Endodermal cell (in vitro differentiated cells): Measurements from ENCODE around the gene SS18L1. TPM values are rescaled to one million over a fixed set of nuclear protein-coding genes. Genes with fewer than 3 reads are reported as not detected.

Experiments
- DNase-seq: peaks from one replicate; pipeline ENCODE4 v3.0.0-alpha.2; 2017
- H3K27ac ChIP-seq: 2 replicates; pipeline ENCODE4 v1.5.1; 2013; ENCODE audit warnings: mild to moderate bottlenecking, low read depth, low read length, moderate library complexity
- H3K27me3 ChIP-seq: 2 replicates; pipeline ENCODE4 v1.6.1; 2013; ENCODE audit warnings: mild to moderate bottlenecking, low read length, moderate library complexity; ENCODE audit not compliant: insufficient read depth, control insufficient read depth, poor library complexity, severe bottlenecking
- H3K36me3 ChIP-seq: 2 replicates; pipeline ENCODE4 v1.7.0; 2013; ENCODE audit warnings: mild to moderate bottlenecking, low read length, moderate library complexity; ENCODE audit not compliant: control insufficient read depth, insufficient read depth
- H3K4me1 ChIP-seq: one replicate; pipeline ENCODE4 v1.7.0; 2013; ENCODE audit warnings: low read length; ENCODE audit not compliant: control insufficient read depth, insufficient read depth
- H3K4me3 ChIP-seq: 2 replicates; pipeline ENCODE4 v1.5.1; 2013; ENCODE audit warnings: mild to moderate bottlenecking, low read length, moderate library complexity
- H3K9ac ChIP-seq: 2 replicates; pipeline ENCODE4 v1.6.1; 2013; ENCODE audit warnings: mild to moderate bottlenecking, low read length, moderate library complexity; ENCODE audit not compliant: poor library complexity, severe bottlenecking; ENCODE audit errors: extremely low read depth
- H3K9me3 ChIP-seq: 2 replicates; pipeline ENCODE4 v1.6.1; 2013; ENCODE audit warnings: mild to moderate bottlenecking, low read length, moderate library complexity; ENCODE audit not compliant: control insufficient read depth
- H3K27ac Mint-ChIP-seq: 2 replicates; pipeline ENCODE4 v1.8.0; 2020; ENCODE audit warnings: mixed read lengths
- H3K27me3 Mint-ChIP-seq: 2 replicates; pipeline ENCODE4 v1.8.0; 2021; ENCODE audit warnings: mild to moderate bottlenecking, mixed read lengths; ENCODE audit not compliant: insufficient read depth
- H3K36me3 Mint-ChIP-seq: 2 replicates; pipeline ENCODE4 v1.8.0; 2020; ENCODE audit warnings: low read depth, mixed read lengths
- H3K4me1 Mint-ChIP-seq: 2 replicates; pipeline ENCODE4 v1.8.0; 2020; ENCODE audit warnings: mixed read lengths
- H3K4me3 Mint-ChIP-seq: 2 replicates; pipeline ENCODE4 v1.8.0; 2020; ENCODE audit warnings: mild to moderate bottlenecking, moderate library complexity, mixed read lengths
- H3K9me3 Mint-ChIP-seq: 2 replicates; pipeline ENCODE4 v1.8.0; 2020; ENCODE audit warnings: mild to moderate bottlenecking, mixed read lengths
- WGBS, 2 experiments: methylation state at CpG; one replicate each; pipeline versions ENCODE4 v1.1.5 to v1.1.7; 2013; ENCODE audit warnings: missing lambda C conversion rate in 2 of 2, mixed read lengths in 1 of 2; ENCODE audit not compliant: insufficient coverage in 1 of 2, insufficient read length in 1 of 2; 5-methylcytosine and 5-hydroxymethylcytosine counted together
- total RNA-seq, 2 donors: library from RNA; stranded (reverse); fragmentation: NEBNext Ultra II Directional in 1 of 2; extraction: Animal tissue kit (Norgen Biotek cat#: 25700) in 1 of 2; gene quantifications; 2 replicates in 1 of 2; 3 replicates in 1 of 2; pipeline ENCODE4 v1.2.1, GENCODE V29; 2021
- TF ChIP-seq, protein P1 (sequence below): fragments of 200-600 bp; sonication (generic); conservative IDR thresholded peaks from 2 replicates; pipeline ENCODE4 v1.5.0; 2021; ENCODE audit warnings: antibody characterized with exemption, mild to moderate bottlenecking

The SS18L1 gene
- total RNA-seq, 2 donors from 2014 or later: 23.2 to 28.8 TPM

DNA sequence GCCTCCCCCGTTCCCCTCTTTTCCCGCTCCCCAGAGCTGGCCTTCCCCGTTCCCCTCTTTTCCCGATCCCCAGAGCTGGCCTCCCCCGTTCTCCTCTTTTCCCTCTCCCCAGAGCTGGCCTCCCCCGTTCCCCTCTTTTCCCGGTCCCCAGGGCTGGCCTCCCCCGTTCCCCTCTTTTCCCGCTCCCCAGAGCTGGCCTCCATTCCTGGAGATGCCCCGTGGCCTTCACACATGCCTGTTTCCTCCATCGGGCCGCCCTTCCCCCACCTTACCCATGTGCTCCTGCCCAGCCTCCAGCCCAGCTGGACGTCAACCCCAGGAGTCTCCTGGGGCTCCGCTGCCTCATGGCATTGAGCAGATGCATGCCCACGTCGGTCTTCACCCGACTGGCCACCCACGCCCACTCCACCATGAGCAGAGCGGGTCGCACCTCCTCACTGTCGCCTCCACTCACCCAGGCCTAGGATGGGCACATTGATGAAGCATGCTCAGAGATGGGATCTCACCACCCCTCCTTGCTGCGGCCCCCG is 8.3 kb downstream of the SS18L1 start:
- Mint-ChIP-seq H3K4me1 (peaks cover 17% of the 10 kb centered on the region), H3K4me3 (no peak overlapping the region), H3K27me3 (no peaks in the 10 kb centered on the region), H3K9me3 (peaks cover 9% of the 10 kb centered on the region), H3K27ac (no peak overlapping the region), H3K36me3 (peaks cover 40% of the 10 kb centered on the region)
- WGBS, 2 experiments: 91 to 93% methylated on average over 5 to 23 of the region's 23 CpGs
- Histone ChIP-seq H3K9me3 (peaks cover 7% of the 10 kb centered on the region), H3K4me3 (no peak overlapping the region), H3K27ac (no peak overlapping the region), H3K36me3 (peaks cover 35% of the 10 kb centered on the region), H3K9ac (no peak overlapping the region), H3K4me1 (peaks cover 2% of the 10 kb centered on the region), H3K27me3 (no peaks in the 10 kb centered on the region)
- no peak for DNase-seq
- TF ChIP-seq, protein P1, sequence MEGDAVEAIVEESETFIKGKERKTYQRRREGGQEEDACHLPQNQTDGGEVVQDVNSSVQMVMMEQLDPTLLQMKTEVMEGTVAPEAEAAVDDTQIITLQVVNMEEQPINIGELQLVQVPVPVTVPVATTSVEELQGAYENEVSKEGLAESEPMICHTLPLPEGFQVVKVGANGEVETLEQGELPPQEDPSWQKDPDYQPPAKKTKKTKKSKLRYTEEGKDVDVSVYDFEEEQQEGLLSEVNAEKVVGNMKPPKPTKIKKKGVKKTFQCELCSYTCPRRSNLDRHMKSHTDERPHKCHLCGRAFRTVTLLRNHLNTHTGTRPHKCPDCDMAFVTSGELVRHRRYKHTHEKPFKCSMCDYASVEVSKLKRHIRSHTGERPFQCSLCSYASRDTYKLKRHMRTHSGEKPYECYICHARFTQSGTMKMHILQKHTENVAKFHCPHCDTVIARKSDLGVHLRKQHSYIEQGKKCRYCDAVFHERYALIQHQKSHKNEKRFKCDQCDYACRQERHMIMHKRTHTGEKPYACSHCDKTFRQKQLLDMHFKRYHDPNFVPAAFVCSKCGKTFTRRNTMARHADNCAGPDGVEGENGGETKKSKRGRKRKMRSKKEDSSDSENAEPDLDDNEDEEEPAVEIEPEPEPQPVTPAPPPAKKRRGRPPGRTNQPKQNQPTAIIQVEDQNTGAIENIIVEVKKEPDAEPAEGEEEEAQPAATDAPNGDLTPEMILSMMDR: no peak

DNA sequence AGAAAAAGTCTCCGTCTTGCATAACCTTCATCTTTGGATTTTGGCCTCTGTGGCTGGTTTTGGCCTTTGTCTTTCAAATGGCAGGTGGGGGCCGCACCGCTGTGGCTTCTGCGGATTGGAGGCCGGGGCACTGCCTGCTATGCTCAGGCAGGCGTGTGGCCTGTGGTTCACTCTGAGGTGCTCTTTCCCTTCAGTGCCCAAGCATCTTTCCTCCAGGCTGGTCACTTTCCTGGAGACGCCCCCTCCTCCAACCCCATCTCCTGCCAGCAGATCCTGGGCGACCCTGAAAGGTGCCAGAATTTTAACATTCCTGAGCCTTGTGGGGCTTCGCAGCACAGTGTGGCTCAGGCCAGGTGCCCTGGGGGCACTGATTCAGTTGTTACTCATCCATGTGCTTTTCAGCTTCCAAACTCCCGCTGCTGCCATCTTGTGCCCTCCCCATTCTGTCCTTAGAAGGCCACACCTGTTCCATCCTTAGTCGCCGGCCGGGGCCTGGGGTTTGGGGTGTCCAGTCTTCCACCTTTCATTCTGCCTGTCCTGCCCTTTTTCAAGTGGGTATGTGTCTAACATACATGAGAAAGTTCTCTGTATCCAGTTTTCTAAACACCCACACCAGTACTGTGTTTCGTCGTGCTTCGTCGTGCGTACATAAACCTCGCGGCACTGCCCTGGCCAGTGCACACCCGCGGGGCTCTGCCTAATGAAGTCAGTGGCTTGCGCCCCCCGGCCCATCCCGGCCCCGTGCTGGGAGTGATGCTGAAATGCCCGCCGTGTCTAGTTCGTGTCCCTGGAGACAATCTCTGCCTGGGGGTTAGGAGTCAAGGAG is 12.1 kb downstream of the SS18L1 start:
- Histone ChIP-seq H3K36me3 (peaks cover 51% of the 10 kb centered on the region), H3K9me3 (peaks cover 7% of the 10 kb centered on the region), H3K9ac (no peak overlapping the region), H3K4me1 (peaks cover 2% of the 10 kb centered on the region), H3K27ac (no peak overlapping the region), H3K4me3 (no peak overlapping the region), H3K27me3 (no peaks in the 10 kb centered on the region)
- WGBS, 2 experiments: 90 to 93% methylated on average over 20 to 29 of the region's 29 CpGs
- Mint-ChIP-seq H3K27ac (peak overlapping the region; percentile 26), H3K4me3 (no peak overlapping the region), H3K27me3 (no peaks in the 10 kb centered on the region), H3K36me3 (peaks cover 42% of the 10 kb centered on the region), H3K4me1 (peaks cover 11% of the 10 kb centered on the region), H3K9me3 (peaks cover 9% of the 10 kb centered on the region)
- DNase-seq: peak; percentile 77
- TF ChIP-seq, protein P1: no peak

DNA sequence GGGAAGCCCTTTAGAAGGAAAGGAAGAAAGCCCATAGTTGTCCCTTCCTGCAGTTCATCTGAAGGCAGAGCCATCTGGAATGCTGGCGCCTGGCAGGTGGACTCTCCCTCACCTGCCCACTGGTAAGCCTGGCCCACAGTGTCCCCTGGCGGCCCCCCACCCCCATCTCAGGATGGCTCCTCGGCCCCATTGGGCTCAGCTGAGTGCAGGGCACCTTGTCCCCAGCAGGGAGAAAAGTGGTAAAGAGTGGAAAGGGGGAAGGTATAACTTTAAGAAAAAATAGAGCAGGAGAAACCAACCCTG is 12.6 kb downstream of the SS18L1 start:
- Mint-ChIP-seq H3K27ac (peak overlapping the region; percentile 26), H3K36me3 (peaks cover 43% of the 10 kb centered on the region), H3K9me3 (peaks cover 9% of the 10 kb centered on the region), H3K27me3 (no peaks in the 10 kb centered on the region), H3K4me3 (no peak overlapping the region), H3K4me1 (peaks cover 11% of the 10 kb centered on the region)
- no peak overlapping the region for H3K9ac ChIP-seq
- TF ChIP-seq, protein P1: no peak
- DNase-seq: no peak
- peaks cover 52% of the 10 kb centered on the region for H3K36me3 ChIP-seq
- 83 to 100% methylated on average over 1 to 3 of the region's 3 CpGs for WGBS, 2 experiments
- no peaks in the 10 kb centered on the region for H3K27me3 ChIP-seq
- no peak overlapping the region for H3K4me3 ChIP-seq
- peak overlapping the region; percentile 24 for H3K27ac ChIP-seq
- H3K9me3 ChIP-seq: peaks cover 7% of the 10 kb centered on the region
- peaks cover 2% of the 10 kb centered on the region for H3K4me1 ChIP-seq
